HG03460 (cell line): ENCODE data around the gene FASTKD2.
"Not testable (repeated sequence)": the region's sequence is repeated elsewhere in the genome, so short reads cannot be mapped to it uniquely, and the experiment has no call there.

Experiments used
- ATAC-seq: cut with Tn5 transposase; IDR thresholded peaks from one replicate; pipeline ENCODE4 v1.9.1; 2021; ENCODE audit not compliant: unreplicated experiment

FASTKD2 gene

GRCh38 chr2:206790311-206790935 is 25.0 kb downstream of the FASTKD2 start:
- ATAC-seq = no peak

- no peak for ATAC-seq
Measured at GRCh38 chr2:206792645-206793044, 27.2 kb downstream of the FASTKD2 start.

- no peak for ATAC-seq
Measured at GRCh38 chr2:206797376-206797775, 32.0 kb downstream of the FASTKD2 start.

- ATAC-seq = peak; percentile 65
Measured at GRCh38 chr2:206798000-206798399, 32.6 kb downstream of the FASTKD2 start.

- ATAC-seq = no peak
Measured at GRCh38 chr2:206799083-206799482, 33.7 kb downstream of the FASTKD2 start.

GRCh38 chr2:206800506-206801417 is 35.4 kb downstream of the FASTKD2 start:
- ATAC-seq = peak; percentile 62

- no peak for ATAC-seq
Measured at GRCh38 chr2:206801418-206802189, 36.2 kb downstream of the FASTKD2 start.

GRCh38 chr2:206802654-206803514 is 37.5 kb downstream of the FASTKD2 start:
- no peak for ATAC-seq

GRCh38 chr2:206804326-206804725 is 38.9 kb downstream of the FASTKD2 start:
- no peak for ATAC-seq

GRCh38 chr2:206805887-206806607 is 40.6 kb downstream of the FASTKD2 start:
- ATAC-seq = no peak

- ATAC-seq = not testable (repeated sequence)
Measured at GRCh38 chr2:206807624-206808023, 42.2 kb downstream of the FASTKD2 start.

GRCh38 chr2:206812471-206812870 is 47.1 kb downstream of the FASTKD2 start:
- ATAC-seq = not testable (repeated sequence)

- no peak for ATAC-seq
Measured at GRCh38 chr2:206814498-206814897, 49.1 kb downstream of the FASTKD2 start.

- ATAC-seq = no peak
Measured at GRCh38 chr2:206820807-206821206, 55.4 kb downstream of the FASTKD2 start.

GRCh38 chr2:206823178-206823577 is 57.8 kb downstream of the FASTKD2 start:
- no peak for ATAC-seq

GRCh38 chr2:206824087-206824618 is 58.7 kb downstream of the FASTKD2 start:
- ATAC-seq = no peak

- no peak for ATAC-seq
Measured at GRCh38 chr2:206824993-206825392, 59.6 kb downstream of the FASTKD2 start.

- ATAC-seq = no peak
Measured at GRCh38 chr2:206831442-206831995, 66.1 kb downstream of the FASTKD2 start.

GRCh38 chr2:206832873-206833272 is 67.5 kb downstream of the FASTKD2 start:
- no peak for ATAC-seq
